Sigmoid colon (tissue), 7 donors: ENCODE data around the gene ESR2. TPM values are rescaled to one million over a fixed set of nuclear protein-coding genes. Genes with fewer than 3 reads are reported as not detected.

Experiments
- DNase-seq: peaks from one replicate; pipeline ENCODE4 v3.0.0-alpha.2; 2019
- H3K27ac ChIP-seq, 4 donors: fragments of 200-600 bp; sonication (generic); one replicate each; pipeline ENCODE4 v1.5.1; 2016 to 2019; ENCODE audit warnings: mild to moderate bottlenecking in 1 of 4
- H3K27me3 ChIP-seq, 3 donors: fragments of 200-600 bp; sonication (generic); one replicate each; pipeline ENCODE4 v1.5.1; 2019; ENCODE audit warnings: mild to moderate bottlenecking in 1 of 3
- H3K36me3 ChIP-seq, 4 donors: fragments of 200-600 bp; sonication (generic); one replicate each; pipeline ENCODE4 v1.5.1; 2016 to 2019
- H3K4me1 ChIP-seq, 4 donors: fragments of 200-600 bp; sonication (generic); one replicate each; pipeline ENCODE4 v1.5.1; 2017 to 2019
- H3K4me3 ChIP-seq, 4 donors: fragments of 200-600 bp; sonication (generic); one replicate each; pipeline ENCODE4 v1.5.1; 2017 to 2019; ENCODE audit warnings: mild to moderate bottlenecking in 2 of 4, moderate library complexity in 1 of 4
- H3K9me3 ChIP-seq, 4 donors: fragments of 200-600 bp in 3 of 4; sonication (generic) in 3 of 4; one replicate each; pipeline versions ENCODE4 v1.5.1 to v1.6.1; 2013 to 2019
- CTCF ChIP-seq, 4 experiments: fragments of 450-650 bp in 3 of 4; fragments of 200-600 bp in 1 of 4; IDR thresholded peaks; one replicate each; pipeline ENCODE4 v1.5.1; 2016 to 2019; ENCODE audit warnings: antibody characterized with exemption in 4 of 4, mild to moderate bottlenecking in 3 of 4, moderate library complexity in 2 of 4
- EP300 ChIP-seq, 4 donors: sonication (generic); formaldehyde crosslinking; IDR thresholded peaks; one replicate each; pipeline ENCODE4 v1.6.1; 2017; ENCODE audit warnings: antibody characterized with exemption in 4 of 4
- POLR2A ChIP-seq, 2 donors: fragments of 450-650 bp; IDR thresholded peaks; one replicate each; pipeline ENCODE4 v1.6.1; 2016; ENCODE audit warnings: antibody characterized with exemption in 2 of 2, mild to moderate bottlenecking in 2 of 2, moderate library complexity in 2 of 2
- POLR2AphosphoS5 ChIP-seq, 4 donors: sonication (generic); formaldehyde crosslinking; IDR thresholded peaks; one replicate each; pipeline ENCODE4 v1.6.1; 2017; ENCODE audit warnings: antibody characterized with exemption in 4 of 4
- WGBS, 2 donors: extraction: QIAGEN DNeasy Blood & Tissue Kit; methylation state at CpG; one replicate each; pipeline ENCODE4 v1.1.7; 2013; 5-methylcytosine and 5-hydroxymethylcytosine counted together
- intact Hi-C: fragments of 100-400 bp; cut with DNase I; formaldehyde crosslinking; loops from one replicate; pipeline ENCODE4 v1.15.1; 2023
- polyA plus RNA-seq, 3 donors: library from polyadenylated mRNA; stranded (reverse); fragments of 200-250 nt; gene quantifications; one replicate each; pipeline ENCODE4 v1.2.3, GENCODE V29; 2013
- total RNA-seq, 4 donors: library from RNA; depleted of rRNA; stranded (reverse); fragments of >200 nt; gene quantifications; one replicate each; pipeline ENCODE4 v1.1.0, GENCODE V29; 2016
- donor health status: healthy with polysubstance abuse.
- donor health status: Bipolar disorder and iron deficiency.
- donor health status: healthy.

ESR2 gene
- total and polyA plus RNA-seq, 7 donors: 0.16 to 1.8 (median 0.41) TPM; not detected in 3

- no peak for DNase-seq
- no peaks in the 10 kb centered on the region for H3K36me3 ChIP-seq
- intact Hi-C loops: no loop called here
- H3K27ac ChIP-seq: no peak overlapping the region
- H3K9me3 ChIP-seq: no peaks in the 10 kb centered on the region
- H3K4me3 ChIP-seq: no peak overlapping the region
- H3K4me1 ChIP-seq: no peaks in the 10 kb centered on the region
- no peak for TF ChIP-seq CTCF (IDR thresholded peaks at IDR 0.05)
- no peak for TF ChIP-seq POLR2AphosphoS5 (IDR thresholded peaks at IDR 0.05)
- no peak for TF ChIP-seq EP300 (IDR thresholded peaks at IDR 0.05)
- no peak for TF ChIP-seq POLR2A (IDR thresholded peaks at IDR 0.05)
- no peaks in the 10 kb centered on the region for H3K27me3 ChIP-seq
- 95% methylated on average over 1 of the region's 1 CpG for WGBS, 2 donors
Observed at GRCh38 chr14:64265222-64265621, 28.9 kb downstream of the ESR2 start.

- Histone ChIP-seq H3K4me3 (no peak overlapping the region), H3K4me1 (no peaks in the 10 kb centered on the region), H3K27ac (no peak overlapping the region), H3K36me3 (no peaks in the 10 kb centered on the region), H3K27me3 (no peaks in the 10 kb centered on the region), H3K9me3 (no peaks in the 10 kb centered on the region)
- intact Hi-C loops: no loop called here
- DNase-seq: no peak
- 96 to 98% methylated on average over 21 of the region's 21 CpGs for WGBS, 2 donors
- TF ChIP-seq EP300 (IDR thresholded peaks at IDR 0.05) (no peak), POLR2A (IDR thresholded peaks at IDR 0.05) (no peak), CTCF (IDR thresholded peaks at IDR 0.05) (no peak), POLR2AphosphoS5 (IDR thresholded peaks at IDR 0.05) (no peak)
Observed at GRCh38 chr14:64260418-64260817, 33.8 kb downstream of the ESR2 start.

GRCh38 chr14:64255756-64256155 is 38.4 kb downstream of the ESR2 start:
- Histone ChIP-seq H3K4me1 (no peaks in the 10 kb centered on the region), H3K27me3 (no peaks in the 10 kb centered on the region), H3K27ac (no peak overlapping the region), H3K4me3 (no peak overlapping the region), H3K36me3 (no peaks in the 10 kb centered on the region), H3K9me3 (no peaks in the 10 kb centered on the region)
- no peak for TF ChIP-seq EP300 (IDR thresholded peaks at IDR 0.05)
- no peak for TF ChIP-seq CTCF (IDR thresholded peaks at IDR 0.05)
- no peak for TF ChIP-seq POLR2A (IDR thresholded peaks at IDR 0.05)
- no peak for TF ChIP-seq POLR2AphosphoS5 (IDR thresholded peaks at IDR 0.05)
- intact Hi-C loops: no loop called here
- WGBS, 2 donors: 88 to 92% methylated on average over 1 of the region's 1 CpG
- no peak for DNase-seq

- Histone ChIP-seq H3K27me3 (no peaks in the 10 kb centered on the region), H3K36me3 (no peaks in the 10 kb centered on the region), H3K4me3 (no peak overlapping the region), H3K27ac (no peak overlapping the region), H3K4me1 (no peaks in the 10 kb centered on the region), H3K9me3 (no peaks in the 10 kb centered on the region)
- no peak for DNase-seq
- TF ChIP-seq EP300 (IDR thresholded peaks at IDR 0.05) (no peak), CTCF (IDR thresholded peaks at IDR 0.05) (no peak), POLR2A (IDR thresholded peaks at IDR 0.05) (no peak), POLR2AphosphoS5 (IDR thresholded peaks at IDR 0.05) (no peak)
- intact Hi-C loops: no loop called here
- WGBS, 2 donors: 65 to 79% methylated on average over 3 of the region's 3 CpGs
Observed at GRCh38 chr14:64253672-64254071, 40.5 kb downstream of the ESR2 start.

- Histone ChIP-seq H3K9me3 (no peaks in the 10 kb centered on the region), H3K27me3 (no peaks in the 10 kb centered on the region), H3K4me1 (no peaks in the 10 kb centered on the region), H3K36me3 (no peaks in the 10 kb centered on the region), H3K4me3 (no peak overlapping the region), H3K27ac (no peak overlapping the region)
- WGBS, 2 donors: 79 to 88% methylated on average over 7 of the region's 7 CpGs
- intact Hi-C loops: no loop called here
- DNase-seq: no peak
- TF ChIP-seq POLR2AphosphoS5 (IDR thresholded peaks at IDR 0.05) (no peak), CTCF (IDR thresholded peaks at IDR 0.05) (no peak), EP300 (IDR thresholded peaks at IDR 0.05) (no peak), POLR2A (IDR thresholded peaks at IDR 0.05) (no peak)
Observed at GRCh38 chr14:64249363-64249762, 44.8 kb downstream of the ESR2 start.
